HepG2 (cell line): ENCODE results near the gene FHIP1B. TPM values are rescaled to one million over a fixed set of nuclear protein-coding genes. Genes with fewer than 3 reads are reported as not detected.
A peak's percentile ranks its signal among the peaks of the same experiment; 100 is the strongest.

ENCODE experiments used
- ASH2L ChIP-seq: fragments of 300-600, 200-600 bp; sonication (generic); IDR thresholded peaks from 2 replicates; pipeline ENCODE4 v1.7.0; 2017; ENCODE audit warnings: low read depth, mild to moderate bottlenecking, moderate library complexity, mixed read lengths, low read length; ENCODE audit not compliant: insufficient read length
- CEBPB ChIP-seq: IDR thresholded peaks from 2 replicates; pipeline ENCODE4 v1.6.1; 2011; ENCODE audit warnings: low read depth, low read length, improper control_type of control experiment, borderline replicate concordance
- MXD4 ChIP-seq: IDR thresholded peaks from 2 replicates; pipeline ENCODE4 v1.6.1; 2016; ENCODE audit warnings: mild to moderate bottlenecking, missing biosample characterization, missing genetic modification reagents
- RAD51 ChIP-seq: fragments of 450-650 bp; IDR thresholded peaks from 2 replicates; pipeline ENCODE4 v1.6.1; 2016; ENCODE audit warnings: borderline replicate concordance
- RBFOX2 ChIP-seq: fragments of 200-400 bp; formaldehyde crosslinking; IDR thresholded peaks from 2 replicates; pipeline ENCODE4 v1.6.1; 2017; ENCODE audit warnings: low read depth, mild to moderate bottlenecking, low read length
- SP2 ChIP-seq: sonication (generic); formaldehyde crosslinking; IDR thresholded peaks from 2 replicates; pipeline ENCODE4 v1.5.1; 2020; ENCODE audit warnings: mild to moderate bottlenecking, missing genetic modification reagents
- YEATS2 ChIP-seq: sonication (generic); formaldehyde crosslinking; IDR thresholded peaks from 2 replicates; pipeline ENCODE4 v1.4.0; 2020; ENCODE audit warnings: missing genetic modification reagents, borderline replicate concordance
- ZBTB38 ChIP-seq: sonication (generic); formaldehyde crosslinking; IDR thresholded peaks from 2 replicates; pipeline ENCODE4 v1.5.1; 2020; ENCODE audit warnings: mild to moderate bottlenecking, missing genetic modification reagents
- ZNF138 ChIP-seq: sonication (generic); formaldehyde crosslinking; IDR thresholded peaks from 2 replicates; pipeline ENCODE4 v1.5.0; 2020; ENCODE audit warnings: mild to moderate bottlenecking, low read depth, missing genetic modification reagents
- ZNF501 ChIP-seq: sonication (generic); formaldehyde crosslinking; IDR thresholded peaks from 2 replicates; pipeline ENCODE4 v1.5.1; 2020; ENCODE audit warnings: mild to moderate bottlenecking, moderate library complexity, missing genetic modification reagents
- ZNF629 ChIP-seq: sonication (generic); formaldehyde crosslinking; conservative IDR thresholded peaks from 2 replicates; pipeline ENCODE4 v1.5.0; 2020; ENCODE audit warnings: missing genetic modification reagents
- ZSCAN22 ChIP-seq: sonication (generic); formaldehyde crosslinking; IDR thresholded peaks from 2 replicates; pipeline ENCODE4 v1.4.0; 2020; ENCODE audit warnings: mild to moderate bottlenecking, missing genetic modification reagents
- polyA plus RNA-seq, 8 experiments: library from polyadenylated mRNA; depleted of rRNA in 3 of 8; stranded (reverse) in 7 of 8; unstranded in 1 of 8; fragments of >200 nt; fragmentation: Illumina TruSeq in 4 of 8; extraction: Trizol in 4 of 8; gene quantifications; 2 replicates each; pipeline versions ENCODE4 v1.2.1 to v1.2.3, GENCODE V29; 2011 to 2016; ENCODE audit warnings: low read depth in 4 of 8, missing spikeins in 1 of 8, mixed read lengths in 1 of 8; ENCODE audit not compliant: insufficient read depth in 1 of 8
- total RNA-seq, 5 experiments: library from RNA; depleted of rRNA; stranded (reverse); fragments of >200 nt; fragmentation: Illumina TruSeq; extraction: Trizol; gene quantifications; 2 replicates each; pipeline ENCODE4 v1.2.3, GENCODE V29; 2016; ENCODE audit warnings: low read depth in 1 of 5
- TF ChIP-seq, protein P1 (sequence below): sonication (generic); formaldehyde crosslinking; IDR thresholded peaks from 2 replicates; pipeline ENCODE4 v1.4.0; 2020; ENCODE audit warnings: missing genetic modification reagents, borderline replicate concordance
- TF ChIP-seq, protein P2 (sequence below): IDR thresholded peaks from 2 replicates; pipeline ENCODE4 v1.4.0; 2020; ENCODE audit warnings: mild to moderate bottlenecking, missing genetic modification reagents
- TF ChIP-seq, protein P3 (sequence below): sonication (generic); formaldehyde crosslinking; IDR thresholded peaks from 2 replicates; pipeline ENCODE4 v1.5.0; 2020; ENCODE audit warnings: missing genetic modification reagents, mild to moderate bottlenecking, borderline replicate concordance
- TF ChIP-seq, protein P4 (sequence below): sonication (generic); formaldehyde crosslinking; IDR thresholded peaks from 2 replicates; pipeline ENCODE4 v1.4.0; 2020; ENCODE audit warnings: missing genetic modification reagents

Gene FHIP1B
- total and polyA plus RNA-seq, 2 of the 13 experiments (the other 11 are each of a cell fraction or from before 2014, with no cell fraction given) = 14.1 to 18.6 TPM

DNA sequence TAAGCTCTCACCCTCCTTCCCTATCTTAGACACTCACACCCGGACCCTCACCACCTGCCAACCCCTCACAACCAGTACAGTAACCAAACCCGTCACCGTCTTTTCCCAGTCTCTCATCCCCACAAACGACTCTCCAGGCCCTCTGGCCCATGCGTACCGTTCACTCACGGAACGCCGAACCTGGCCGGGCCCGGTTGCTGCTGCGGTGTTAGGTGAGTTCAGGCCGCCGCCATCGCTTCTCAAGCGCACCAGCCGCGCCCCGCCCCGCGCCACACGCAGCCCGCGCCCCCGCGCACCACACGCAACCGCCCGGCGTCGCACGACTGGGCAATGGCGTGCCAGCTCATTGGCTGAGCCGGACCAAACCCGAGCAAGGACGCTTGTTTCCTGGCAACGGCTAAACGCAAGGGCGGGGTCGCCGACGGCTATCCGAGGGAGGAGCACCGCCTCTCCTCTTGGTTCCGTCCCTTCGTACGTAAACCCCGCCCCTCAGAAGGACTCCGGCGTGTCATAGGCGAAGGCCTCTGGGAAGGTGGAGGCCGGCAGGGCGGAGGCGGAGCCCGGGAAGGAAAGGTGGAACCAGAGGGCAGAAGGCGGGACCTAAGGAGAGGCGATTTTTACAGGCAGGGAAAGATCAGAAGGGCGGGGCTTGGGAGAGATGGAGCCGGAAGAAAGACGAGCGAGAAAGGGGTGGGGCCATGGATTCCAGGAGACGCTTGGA lies at the start of gene FHIP1B (continued):
- TF ChIP-seq, protein P1, sequence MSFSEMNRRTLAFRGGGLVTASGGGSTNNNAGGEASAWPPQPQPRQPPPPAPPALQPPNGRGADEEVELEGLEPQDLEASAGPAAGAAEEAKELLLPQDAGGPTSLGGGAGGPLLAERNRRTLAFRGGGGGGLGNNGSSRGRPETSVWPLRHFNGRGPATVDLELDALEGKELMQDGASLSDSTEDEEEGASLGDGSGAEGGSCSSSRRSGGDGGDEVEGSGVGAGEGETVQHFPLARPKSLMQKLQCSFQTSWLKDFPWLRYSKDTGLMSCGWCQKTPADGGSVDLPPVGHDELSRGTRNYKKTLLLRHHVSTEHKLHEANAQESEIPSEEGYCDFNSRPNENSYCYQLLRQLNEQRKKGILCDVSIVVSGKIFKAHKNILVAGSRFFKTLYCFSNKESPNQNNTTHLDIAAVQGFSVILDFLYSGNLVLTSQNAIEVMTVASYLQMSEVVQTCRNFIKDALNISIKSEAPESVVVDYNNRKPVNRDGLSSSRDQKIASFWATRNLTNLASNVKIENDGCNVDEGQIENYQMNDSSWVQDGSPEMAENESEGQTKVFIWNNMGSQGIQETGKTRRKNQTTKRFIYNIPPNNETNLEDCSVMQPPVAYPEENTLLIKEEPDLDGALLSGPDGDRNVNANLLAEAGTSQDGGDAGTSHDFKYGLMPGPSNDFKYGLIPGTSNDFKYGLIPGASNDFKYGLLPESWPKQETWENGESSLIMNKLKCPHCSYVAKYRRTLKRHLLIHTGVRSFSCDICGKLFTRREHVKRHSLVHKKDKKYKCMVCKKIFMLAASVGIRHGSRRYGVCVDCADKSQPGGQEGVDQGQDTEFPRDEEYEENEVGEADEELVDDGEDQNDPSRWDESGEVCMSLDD (CRISPR knock-in tag) = no peak
- TF ChIP-seq, protein P2, sequence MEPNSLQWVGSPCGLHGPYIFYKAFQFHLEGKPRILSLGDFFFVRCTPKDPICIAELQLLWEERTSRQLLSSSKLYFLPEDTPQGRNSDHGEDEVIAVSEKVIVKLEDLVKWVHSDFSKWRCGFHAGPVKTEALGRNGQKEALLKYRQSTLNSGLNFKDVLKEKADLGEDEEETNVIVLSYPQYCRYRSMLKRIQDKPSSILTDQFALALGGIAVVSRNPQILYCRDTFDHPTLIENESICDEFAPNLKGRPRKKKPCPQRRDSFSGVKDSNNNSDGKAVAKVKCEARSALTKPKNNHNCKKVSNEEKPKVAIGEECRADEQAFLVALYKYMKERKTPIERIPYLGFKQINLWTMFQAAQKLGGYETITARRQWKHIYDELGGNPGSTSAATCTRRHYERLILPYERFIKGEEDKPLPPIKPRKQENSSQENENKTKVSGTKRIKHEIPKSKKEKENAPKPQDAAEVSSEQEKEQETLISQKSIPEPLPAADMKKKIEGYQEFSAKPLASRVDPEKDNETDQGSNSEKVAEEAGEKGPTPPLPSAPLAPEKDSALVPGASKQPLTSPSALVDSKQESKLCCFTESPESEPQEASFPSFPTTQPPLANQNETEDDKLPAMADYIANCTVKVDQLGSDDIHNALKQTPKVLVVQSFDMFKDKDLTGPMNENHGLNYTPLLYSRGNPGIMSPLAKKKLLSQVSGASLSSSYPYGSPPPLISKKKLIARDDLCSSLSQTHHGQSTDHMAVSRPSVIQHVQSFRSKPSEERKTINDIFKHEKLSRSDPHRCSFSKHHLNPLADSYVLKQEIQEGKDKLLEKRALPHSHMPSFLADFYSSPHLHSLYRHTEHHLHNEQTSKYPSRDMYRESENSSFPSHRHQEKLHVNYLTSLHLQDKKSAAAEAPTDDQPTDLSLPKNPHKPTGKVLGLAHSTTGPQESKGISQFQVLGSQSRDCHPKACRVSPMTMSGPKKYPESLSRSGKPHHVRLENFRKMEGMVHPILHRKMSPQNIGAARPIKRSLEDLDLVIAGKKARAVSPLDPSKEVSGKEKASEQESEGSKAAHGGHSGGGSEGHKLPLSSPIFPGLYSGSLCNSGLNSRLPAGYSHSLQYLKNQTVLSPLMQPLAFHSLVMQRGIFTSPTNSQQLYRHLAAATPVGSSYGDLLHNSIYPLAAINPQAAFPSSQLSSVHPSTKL (CRISPR knock-in tag) = peak; percentile 14; the same call in 1 of the 2 replicates
- TF ChIP-seq ZNF501 (CRISPR knock-in tag) (peak; percentile 81), ZNF629 (no peak), ZNF138 (CRISPR knock-in tag) (no peak), ZSCAN22 (peak; percentile 81), RBFOX2 (peak; percentile 80), RAD51 (no peak), MXD4 (CRISPR knock-in tag) (peak; percentile 82), CEBPB (peak; percentile 19; the same call in 1 of the 2 replicates), SP2 (peak; percentile 68), ASH2L (peak; percentile 45), YEATS2 (CRISPR knock-in tag) (peak; percentile 47; the same call in 1 of the 2 replicates), ZBTB38 (0 out of 2 replicates have a peak, but pooled peaks have one; percentile 35)
- TF ChIP-seq, protein P3, sequence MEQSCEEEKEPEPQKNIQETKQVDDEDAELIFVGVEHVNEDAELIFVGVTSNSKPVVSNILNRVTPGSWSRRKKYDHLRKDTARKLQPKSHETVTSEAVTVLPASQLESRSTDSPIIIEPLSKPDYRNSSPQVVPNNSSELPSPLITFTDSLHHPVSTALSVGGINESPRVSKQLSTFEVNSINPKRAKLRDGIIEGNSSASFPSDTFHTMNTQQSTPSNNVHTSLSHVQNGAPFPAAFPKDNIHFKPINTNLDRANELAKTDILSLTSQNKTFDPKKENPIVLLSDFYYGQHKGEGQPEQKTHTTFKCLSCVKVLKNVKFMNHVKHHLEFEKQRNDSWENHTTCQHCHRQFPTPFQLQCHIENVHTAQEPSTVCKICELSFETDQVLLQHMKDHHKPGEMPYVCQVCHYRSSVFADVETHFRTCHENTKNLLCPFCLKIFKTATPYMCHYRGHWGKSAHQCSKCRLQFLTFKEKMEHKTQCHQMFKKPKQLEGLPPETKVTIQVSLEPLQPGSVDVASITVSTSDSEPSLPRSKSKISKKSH (CRISPR knock-in tag) = 0 out of 2 replicates have a peak, but pooled peaks have one; percentile 33
- TF ChIP-seq, protein P4, sequence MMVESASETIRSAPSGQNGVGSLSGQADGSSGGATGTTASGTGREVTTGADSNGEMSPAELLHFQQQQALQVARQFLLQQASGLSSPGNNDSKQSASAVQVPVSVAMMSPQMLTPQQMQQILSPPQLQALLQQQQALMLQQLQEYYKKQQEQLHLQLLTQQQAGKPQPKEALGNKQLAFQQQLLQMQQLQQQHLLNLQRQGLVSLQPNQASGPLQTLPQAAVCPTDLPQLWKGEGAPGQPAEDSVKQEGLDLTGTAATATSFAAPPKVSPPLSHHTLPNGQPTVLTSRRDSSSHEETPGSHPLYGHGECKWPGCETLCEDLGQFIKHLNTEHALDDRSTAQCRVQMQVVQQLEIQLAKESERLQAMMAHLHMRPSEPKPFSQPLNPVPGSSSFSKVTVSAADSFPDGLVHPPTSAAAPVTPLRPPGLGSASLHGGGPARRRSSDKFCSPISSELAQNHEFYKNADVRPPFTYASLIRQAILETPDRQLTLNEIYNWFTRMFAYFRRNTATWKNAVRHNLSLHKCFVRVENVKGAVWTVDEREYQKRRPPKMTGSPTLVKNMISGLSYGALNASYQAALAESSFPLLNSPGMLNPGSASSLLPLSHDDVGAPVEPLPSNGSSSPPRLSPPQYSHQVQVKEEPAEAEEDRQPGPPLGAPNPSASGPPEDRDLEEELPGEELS = peak; percentile 56; the same call in 1 of the 2 replicates
